ENCODE results near the gene CCDC184.
"Not testable (repeated sequence)": the region's sequence is repeated elsewhere in the genome, so short reads cannot be mapped to it uniquely, and the experiment has no call there.

Gene CCDC184

GRCh38 chr12:48183091-48183875 lies at the start of gene CCDC184:
Gene CCDC184 (plus strand): TSS chr12:48183644. CDS start chr12:48184123, 479 bp downstream.
- DNase-seq (ENCODE audit: low read depth) = peak; percentile 70
- peak within 1 kb of the TSS; percentile 77 for H3K4me3 ChIP-seq (ENCODE audit: low read length)
- TF ChIP-seq CTCF (conservative IDR thresholded peaks at IDR 0.05; ENCODE audit: low read length) = peak; percentile 38

GRCh38 chr12:48135027-48135426 lies 48.4 kb upstream of the CCDC184 start:
- DNase-seq (ENCODE audit: low read depth) = no peak
- no peak for TF ChIP-seq CTCF (conservative IDR thresholded peaks at IDR 0.05; ENCODE audit: low read length)
- H3K4me3 ChIP-seq (ENCODE audit: low read length) = no peak overlapping the region

- TF ChIP-seq CTCF (conservative IDR thresholded peaks at IDR 0.05; ENCODE audit: low read length) = no peak
- no peak overlapping the region for H3K4me3 ChIP-seq (ENCODE audit: low read length)
- DNase-seq (ENCODE audit: low read depth) = no peak
Observed at GRCh38 chr12:48142818-48143674, 40.4 kb upstream of the CCDC184 start.

- TF ChIP-seq CTCF (conservative IDR thresholded peaks at IDR 0.05; ENCODE audit: low read length) = no peak
- H3K4me3 ChIP-seq (ENCODE audit: low read length) = no peak overlapping the region
- no peak for DNase-seq (ENCODE audit: low read depth)
Observed at GRCh38 chr12:48143898-48144297, 39.5 kb upstream of the CCDC184 start.

- TF ChIP-seq CTCF (conservative IDR thresholded peaks at IDR 0.05; ENCODE audit: low read length) = no peak
- H3K4me3 ChIP-seq (ENCODE audit: low read length) = no peak overlapping the region
- DNase-seq (ENCODE audit: low read depth) = no peak
Observed at GRCh38 chr12:48145981-48146380, 37.5 kb upstream of the CCDC184 start.

- no peak for TF ChIP-seq CTCF (conservative IDR thresholded peaks at IDR 0.05; ENCODE audit: low read length)
- no peak overlapping the region for H3K4me3 ChIP-seq (ENCODE audit: low read length)
- DNase-seq (ENCODE audit: low read depth) = no peak
Observed at GRCh38 chr12:48151103-48151771, 32.2 kb upstream of the CCDC184 start.

- not testable (repeated sequence) for DNase-seq (ENCODE audit: low read depth); H3K4me3 ChIP-seq (ENCODE audit: low read length)
Observed at GRCh38 chr12:48155786-48156185, 27.7 kb upstream of the CCDC184 start.
